BJ (cell line): Measurements from ENCODE around the gene SELENBP1. TPM values are rescaled to one million over a fixed set of nuclear protein-coding genes. Genes with fewer than 3 reads are reported as not detected.
A peak's percentile ranks its signal among the peaks of the same experiment; 100 is the strongest.

Experiments
- CTCF ChIA-PET: fragments of 350-600 bp; formaldehyde crosslinking; extraction: SDS; loops from one replicate; lab custom pipeline; 2021; ENCODE audit warnings: antibody characterized with exemption, inconsistent platforms; lab: Yijun Ruan, JAX
- POLR2A ChIA-PET: fragments of 300-600 bp; sonication (Branson Sonifier 250); formaldehyde crosslinking; extraction: SDS; loops from one replicate; lab custom pipeline; 2021; ENCODE audit warnings: antibody characterized with exemption; lab: Charles Lee
- DNase-seq: peaks from one replicate; pipeline ENCODE4 v3.0.0-alpha.2; 2011; ENCODE audit warnings: low read depth
- H3K27me3 ChIP-seq: 2 replicates; pipeline ENCODE4 v1.6.0; 2011; ENCODE audit warnings: low read length; ENCODE audit not compliant: control insufficient read depth, insufficient read depth
- H3K36me3 ChIP-seq: 2 replicates; pipeline ENCODE4 v1.5.1; 2011; ENCODE audit warnings: low read length; ENCODE audit not compliant: control insufficient read depth, insufficient read depth
- H3K4me3 ChIP-seq: 2 replicates; pipeline ENCODE4 v1.5.1; 2011; ENCODE audit warnings: low read depth, mild to moderate bottlenecking, control low read depth, low read length
- polyA plus RNA-seq: library from polyadenylated mRNA; depleted of rRNA; stranded (reverse); fragments of >200 nt; gene quantifications from 2 replicates; pipeline ENCODE4 v1.2.3, GENCODE V29; 2011
- TF ChIP-seq, protein P1 (sequence below): IDR thresholded peaks from 2 replicates; pipeline ENCODE4 v1.5.1; 2011; ENCODE audit warnings: low read depth, mild to moderate bottlenecking, control low read depth, inconsistent platforms, low read length, moderate library complexity; ENCODE audit not compliant: insufficient read depth

SELENBP1 gene
- polyA plus RNA-seq, 1 experiment, result 47.9 TPM

DNA sequence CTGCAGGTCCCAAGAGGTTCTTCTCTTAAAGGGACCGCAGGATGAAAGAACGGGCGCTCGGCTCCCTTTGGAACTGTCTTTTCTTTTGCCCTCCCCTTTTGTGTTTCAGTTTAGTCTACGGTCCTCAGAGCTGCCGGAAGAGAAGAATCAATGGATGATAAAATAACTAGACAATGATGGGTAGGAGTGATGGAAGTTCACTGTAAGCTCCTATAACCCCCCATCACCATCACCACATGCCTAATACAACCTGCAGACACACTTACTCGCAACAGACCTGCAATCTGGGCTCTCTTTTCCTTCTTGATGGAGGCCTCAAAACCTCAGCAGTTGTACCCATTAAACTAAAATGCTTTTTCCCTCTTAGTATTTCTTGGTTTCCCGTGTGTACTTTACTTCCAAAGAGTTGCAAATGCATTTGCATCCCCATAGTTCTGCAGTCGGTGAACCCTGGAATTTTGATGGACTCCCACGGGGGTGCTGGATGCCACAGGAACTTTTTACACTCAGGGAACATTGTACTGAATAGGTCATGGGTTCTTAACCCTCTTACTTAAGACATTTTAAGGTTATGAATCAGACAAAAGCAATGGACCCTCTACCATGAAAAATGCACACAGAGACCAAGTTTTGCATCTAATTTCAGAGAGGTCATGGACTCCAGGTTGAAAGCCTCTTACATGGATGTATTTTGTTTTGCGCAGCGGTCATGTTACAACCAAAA is 24.8 kb downstream of the SELENBP1 start:
- TF ChIP-seq, protein P1, sequence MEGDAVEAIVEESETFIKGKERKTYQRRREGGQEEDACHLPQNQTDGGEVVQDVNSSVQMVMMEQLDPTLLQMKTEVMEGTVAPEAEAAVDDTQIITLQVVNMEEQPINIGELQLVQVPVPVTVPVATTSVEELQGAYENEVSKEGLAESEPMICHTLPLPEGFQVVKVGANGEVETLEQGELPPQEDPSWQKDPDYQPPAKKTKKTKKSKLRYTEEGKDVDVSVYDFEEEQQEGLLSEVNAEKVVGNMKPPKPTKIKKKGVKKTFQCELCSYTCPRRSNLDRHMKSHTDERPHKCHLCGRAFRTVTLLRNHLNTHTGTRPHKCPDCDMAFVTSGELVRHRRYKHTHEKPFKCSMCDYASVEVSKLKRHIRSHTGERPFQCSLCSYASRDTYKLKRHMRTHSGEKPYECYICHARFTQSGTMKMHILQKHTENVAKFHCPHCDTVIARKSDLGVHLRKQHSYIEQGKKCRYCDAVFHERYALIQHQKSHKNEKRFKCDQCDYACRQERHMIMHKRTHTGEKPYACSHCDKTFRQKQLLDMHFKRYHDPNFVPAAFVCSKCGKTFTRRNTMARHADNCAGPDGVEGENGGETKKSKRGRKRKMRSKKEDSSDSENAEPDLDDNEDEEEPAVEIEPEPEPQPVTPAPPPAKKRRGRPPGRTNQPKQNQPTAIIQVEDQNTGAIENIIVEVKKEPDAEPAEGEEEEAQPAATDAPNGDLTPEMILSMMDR, result no peak
- POLR2A ChIA-PET, result no interaction called here
- Histone ChIP-seq H3K27me3 (no peaks in the 10 kb centered on the region), H3K4me3 (peak overlapping the region; percentile 75), H3K36me3 (peaks cover 5% of the 10 kb centered on the region)
- DNase-seq, result no peak
- CTCF ChIA-PET, result interaction anchor here (0.6 kb wide), 1 partner anchor 46 kb away, joined by 3 read pairs; no protein-coding TSS in a partner anchor

DNA sequence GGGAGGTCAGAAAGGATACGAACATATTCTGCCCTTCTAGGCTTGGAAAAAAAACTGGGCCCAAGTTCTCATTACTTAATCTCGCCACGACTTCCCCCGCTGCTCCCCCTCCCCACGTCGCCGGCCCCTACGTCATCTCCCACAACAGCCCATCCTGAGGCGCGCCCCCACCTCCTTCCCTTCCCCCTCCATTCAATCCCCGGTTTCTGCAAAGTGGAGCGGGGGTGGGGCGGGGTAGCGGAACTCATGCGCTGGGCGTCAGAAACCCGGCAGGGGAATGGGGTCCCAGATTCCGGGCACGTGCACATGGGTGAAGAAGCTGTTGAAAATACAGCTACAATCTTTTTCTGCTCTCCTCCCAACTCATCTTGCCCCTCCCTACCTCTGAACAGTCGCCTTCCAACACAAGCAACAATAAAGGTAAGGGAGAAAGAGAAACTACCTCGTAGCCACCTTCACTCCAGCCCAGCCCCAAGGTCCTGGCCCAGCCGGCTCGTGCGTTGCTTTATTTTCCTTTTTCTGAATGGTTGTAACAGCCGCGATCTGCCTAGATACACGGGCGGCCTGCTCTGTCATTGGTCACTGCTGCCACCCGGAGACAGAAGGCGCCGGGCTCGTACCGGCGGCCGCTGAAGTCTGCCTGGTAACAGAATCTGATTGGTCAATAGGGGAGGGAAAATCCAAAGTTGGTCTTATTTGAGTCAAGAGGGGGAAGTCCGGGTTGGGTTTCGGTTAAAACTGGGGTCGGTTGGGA is 25.6 kb downstream of the SELENBP1 start, which contains the start of gene RFX5:
TSS of gene RFX5 (minus strand) at position 484 of the 754 bp plus-strand sequence. CDS start 932 bp downstream, outside the sequence.
- Histone ChIP-seq H3K27me3 (no peaks in the 10 kb centered on the region), H3K36me3 (peaks cover 7% of the 10 kb centered on the region), H3K4me3 (peak within 1 kb of the TSS; percentile 75)
- CTCF ChIA-PET, result interaction anchor here (0.6 kb wide), 1 partner anchor 45 kb away, joined by 3 read pairs; no protein-coding TSS in a partner anchor
- DNase-seq, result peak; percentile 94
- POLR2A ChIA-PET, result no interaction called here
- TF ChIP-seq, protein P1, result no peak

DNA sequence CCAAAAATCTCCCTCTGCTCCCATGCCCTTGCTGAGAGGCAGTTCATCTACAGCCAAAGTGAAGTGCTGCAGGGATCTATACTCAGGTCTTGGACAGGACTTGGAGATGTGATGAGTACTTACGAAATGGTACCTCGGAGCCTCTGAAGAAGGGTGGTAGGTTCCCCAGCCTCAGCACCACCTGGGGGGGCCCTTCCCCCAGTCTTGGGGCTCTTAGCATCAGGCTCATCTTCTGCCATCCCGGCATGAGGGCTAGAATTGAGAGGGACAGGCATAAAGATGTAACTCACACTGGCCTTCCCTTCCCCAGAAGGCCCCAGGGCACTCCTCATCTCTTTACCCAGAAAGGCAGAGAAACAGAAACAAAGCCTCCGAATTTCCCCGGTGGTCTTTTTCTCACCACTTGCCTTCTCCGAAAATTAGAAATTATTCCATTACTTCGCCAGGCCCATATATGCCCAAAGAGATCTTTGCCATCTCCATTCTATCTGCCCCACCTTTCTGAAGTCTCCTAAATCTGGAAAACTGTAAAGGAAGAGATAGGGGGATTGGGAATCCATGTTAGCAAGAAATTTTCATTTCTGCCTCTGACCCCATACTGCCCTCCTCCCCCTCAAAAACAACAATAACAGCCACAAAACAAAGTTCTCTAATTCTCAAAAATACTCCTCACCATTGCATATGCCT is 26.3 kb downstream of the SELENBP1 start:
- TF ChIP-seq, protein P1, result no peak
- DNase-seq, result no peak
- CTCF ChIA-PET, result no interaction called here
- peak overlapping the region; percentile 75 for H3K4me3 ChIP-seq
- POLR2A ChIA-PET, result no interaction called here
- H3K36me3 ChIP-seq, result peaks cover 7% of the 10 kb centered on the region
- no peaks in the 10 kb centered on the region for H3K27me3 ChIP-seq

DNA sequence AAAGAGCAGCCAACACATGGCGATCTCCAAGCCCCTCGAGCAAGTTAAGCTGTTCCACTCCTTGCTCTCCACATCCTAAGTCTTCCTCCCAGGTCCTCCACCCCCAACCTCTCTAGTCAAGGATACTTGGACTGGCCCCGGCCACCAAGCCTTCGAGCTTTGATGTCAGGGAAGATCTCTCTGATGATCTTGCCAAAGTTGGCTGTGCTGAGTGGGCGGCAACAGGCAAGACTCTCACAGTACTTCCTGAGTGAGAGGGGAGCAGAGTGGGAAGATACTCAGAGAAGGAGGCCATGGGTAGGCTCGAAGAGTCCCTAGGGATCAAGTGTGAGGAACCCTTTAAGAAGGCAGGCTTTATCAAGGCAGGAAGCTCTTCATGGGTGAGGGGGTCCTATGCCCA is 28.2 kb downstream of the SELENBP1 start:
- CTCF ChIA-PET, result interaction anchor here (0.7 to 10.7 kb wide), 4 partner anchors 33 to 145 kb away, joined by 3 to 267 read pairs (median 4); partner anchors contain the start of gene ZNF687
- TF ChIP-seq, protein P1, result no peak
- H3K27me3 ChIP-seq, result no peaks in the 10 kb centered on the region
- no peak for DNase-seq
- peaks cover 7% of the 10 kb centered on the region for H3K36me3 ChIP-seq
- POLR2A ChIA-PET, result no interaction called here
- no peak overlapping the region for H3K4me3 ChIP-seq

DNA sequence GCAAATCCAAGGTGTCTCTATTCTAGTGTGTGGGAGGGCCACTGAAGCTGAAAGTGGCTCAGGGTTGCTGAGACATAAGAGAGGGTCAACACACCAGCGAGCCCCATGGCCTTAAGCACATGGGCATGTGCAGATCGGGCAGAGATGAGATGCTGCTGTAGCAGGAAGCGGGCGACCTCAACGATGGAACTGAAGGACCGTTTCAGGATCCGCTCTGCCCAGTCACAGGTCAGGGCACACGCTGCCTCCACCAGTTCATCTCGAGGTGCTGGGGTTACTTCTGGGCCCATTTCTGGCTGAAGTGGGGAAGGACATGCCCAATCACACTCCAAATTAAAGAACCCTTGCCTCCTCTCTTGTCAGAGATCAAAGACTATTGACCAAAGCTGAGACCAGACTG is 28.9 kb downstream of the SELENBP1 start:
- Histone ChIP-seq H3K36me3 (peaks cover 7% of the 10 kb centered on the region), H3K4me3 (no peak overlapping the region), H3K27me3 (no peaks in the 10 kb centered on the region)
- ChIA-PET CTCF (interaction anchor here (1.1 to 10.7 kb wide), 4 partner anchors 30 to 62 kb away, joined by 3 to 267 read pairs (median 4); partner anchors contain the start of gene ZNF687), POLR2A (no interaction called here)
- TF ChIP-seq, protein P1, result no peak
- no peak for DNase-seq
